Fibroblast of pulmonary artery (primary cell): Measurements from ENCODE around the gene CFAP157.

Experiments used
- DNase-seq: peaks from one replicate; pipeline ENCODE4 v3.0.0-alpha.2; 2010; ENCODE audit warnings: low read depth
- H3K4me3 ChIP-seq: replicated peaks from 2 replicates; pipeline ENCODE4 v1.5.1; 2011; ENCODE audit warnings: low read depth, mild to moderate bottlenecking, control low read depth, low read length, moderate library complexity
- CTCF ChIP-seq: IDR thresholded peaks from 2 replicates; pipeline ENCODE4 v1.5.1; 2011; ENCODE audit warnings: mild to moderate bottlenecking, control low read depth, low read length, inconsistent platforms; ENCODE audit errors: missing control alignments

The CFAP157 gene

GRCh38 chr9:127742435-127743088 lies 35.8 kb downstream of the CFAP157 start:
- H3K4me3 ChIP-seq = no peak overlapping the region
- TF ChIP-seq CTCF = no peak
- DNase-seq = peak; percentile 44

- TF ChIP-seq CTCF = no peak
- no peak for DNase-seq
- H3K4me3 ChIP-seq = no peak overlapping the region
Observed at GRCh38 chr9:127744398-127745110, 37.8 kb downstream of the CFAP157 start.

- no peak for TF ChIP-seq CTCF
- no peak overlapping the region for H3K4me3 ChIP-seq
- no peak for DNase-seq
Observed at GRCh38 chr9:127746959-127747569, 40.3 kb downstream of the CFAP157 start.

- H3K4me3 ChIP-seq = no peak overlapping the region
- no peak for TF ChIP-seq CTCF
- no peak for DNase-seq
Observed at GRCh38 chr9:127749090-127749787, 42.5 kb downstream of the CFAP157 start.

- no peak overlapping the region for H3K4me3 ChIP-seq
- no peak for TF ChIP-seq CTCF
- peak; percentile 42 for DNase-seq
Observed at GRCh38 chr9:127751269-127752054, 44.7 kb downstream of the CFAP157 start.

- DNase-seq = no peak
- no peak overlapping the region for H3K4me3 ChIP-seq
- no peak for TF ChIP-seq CTCF
Observed at GRCh38 chr9:127753148-127753547, 46.4 kb downstream of the CFAP157 start.
